NB4 (cell line): ENCODE measurements around the gene ENTPD3.

Experiments used
- CTCF ChIP-seq: IDR thresholded peaks from one replicate; pipeline ENCODE4 v1.5.1; 2012; ENCODE audit warnings: low read depth, low read length
- POLR2A ChIP-seq: IDR thresholded peaks from 2 replicates; pipeline ENCODE4 v1.6.1; 2011; ENCODE audit warnings: mild to moderate bottlenecking; ENCODE audit not compliant: insufficient read length; ENCODE audit errors: extremely low read depth

- TF ChIP-seq CTCF = no peak
- TF ChIP-seq POLR2A = no peak
Measured at GRCh38 chr3:40398346-40398745, 11.4 kb downstream of the ENTPD3 start.
